ENCODE results near the gene LIME1. TPM values are rescaled to one million over a fixed set of nuclear protein-coding genes. Genes with fewer than 3 reads are reported as not detected.

Gene LIME1
- total RNA-seq, 1 donor from 2014 or later = 8.7 TPM

- intact Hi-C loops (cut with DNase I) = no loop called here
- DNase-seq = no peak
- Histone ChIP-seq H3K4me3 (no peak overlapping the region), H3K36me3 (peaks cover 10% of the 10 kb centered on the region), H3K4me1 (peaks cover 55% of the 10 kb centered on the region), H3K27me3 (ENCODE audit: low read depth) (no peaks in the 10 kb centered on the region), H3K9me3 (no peaks in the 10 kb centered on the region), H3K27ac (peak overlapping the region; percentile 46)
- ATAC-seq = no peak
- no peak for TF ChIP-seq CTCF (IDR thresholded peaks at IDR 0.05)
Measured at GRCh38 chr20:63690003-63690897, 46.2 kb upstream of the LIME1 start.

DNA sequence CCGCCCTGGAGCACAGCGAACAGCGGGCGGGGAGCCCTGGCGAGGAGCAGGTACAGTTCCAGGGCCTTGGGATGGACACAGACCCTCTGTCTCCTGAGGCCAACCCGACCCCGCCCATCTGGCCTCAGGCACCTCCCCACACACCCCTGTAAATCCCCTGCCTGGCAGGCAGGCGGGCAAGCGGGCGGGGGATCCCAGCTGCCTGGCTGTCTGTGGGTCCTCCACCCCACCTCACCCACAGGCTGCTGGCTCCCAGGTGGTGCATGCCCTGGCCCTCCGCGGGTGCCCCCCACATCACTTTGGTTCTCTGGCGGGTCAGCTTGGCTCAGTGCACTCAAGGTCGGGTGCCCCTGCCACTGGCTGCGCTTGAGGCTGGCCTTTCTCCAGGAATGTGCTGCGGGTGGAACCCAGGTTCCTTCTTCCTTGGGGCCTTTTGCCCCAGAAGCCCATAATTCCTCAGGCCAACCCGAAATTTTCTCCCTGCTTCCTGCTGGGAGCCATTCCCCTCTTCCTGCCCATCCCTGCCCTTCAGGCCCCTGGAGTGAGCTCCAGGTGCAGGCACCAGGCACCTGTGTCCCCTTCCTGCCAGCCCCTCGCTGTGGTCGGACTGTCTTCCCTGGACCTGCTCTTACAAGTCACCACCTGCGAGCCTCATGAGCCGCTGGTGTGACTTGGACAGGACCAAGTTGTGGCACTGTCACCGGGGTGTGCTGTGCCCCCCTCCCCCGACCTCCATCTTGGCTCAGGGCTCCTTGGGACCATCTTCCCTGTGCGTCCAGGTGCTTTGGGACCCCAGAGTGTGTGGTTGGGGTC is 45.4 kb upstream of the LIME1 start:
- H3K36me3 ChIP-seq = peaks cover 13% of the 10 kb centered on the region
- H3K27me3 ChIP-seq (ENCODE audit: low read depth) = no peaks in the 10 kb centered on the region
- peak overlapping the region; percentile 34 for H3K27ac ChIP-seq
- H3K4me3 ChIP-seq = no peak overlapping the region
- ATAC-seq (no peak), DNase-seq (no peak)
- intact Hi-C loops (cut with DNase I) = no loop called here
- no peaks in the 10 kb centered on the region for H3K9me3 ChIP-seq
- peaks cover 50% of the 10 kb centered on the region for H3K4me1 ChIP-seq
- TF ChIP-seq CTCF (IDR thresholded peaks at IDR 0.05) = no peak

- Histone ChIP-seq H3K9me3 (no peaks in the 10 kb centered on the region), H3K27ac (peak overlapping the region; percentile 34), H3K4me1 (peaks cover 50% of the 10 kb centered on the region), H3K27me3 (ENCODE audit: low read depth) (no peaks in the 10 kb centered on the region), H3K36me3 (peaks cover 13% of the 10 kb centered on the region), H3K4me3 (no peak overlapping the region)
- intact Hi-C loops (cut with DNase I) = no loop called here
- no peak for ATAC-seq
- no peak for TF ChIP-seq CTCF (IDR thresholded peaks at IDR 0.05)
- DNase-seq = peak; percentile 43
Measured at GRCh38 chr20:63691711-63692435, 44.6 kb upstream of the LIME1 start.

DNA sequence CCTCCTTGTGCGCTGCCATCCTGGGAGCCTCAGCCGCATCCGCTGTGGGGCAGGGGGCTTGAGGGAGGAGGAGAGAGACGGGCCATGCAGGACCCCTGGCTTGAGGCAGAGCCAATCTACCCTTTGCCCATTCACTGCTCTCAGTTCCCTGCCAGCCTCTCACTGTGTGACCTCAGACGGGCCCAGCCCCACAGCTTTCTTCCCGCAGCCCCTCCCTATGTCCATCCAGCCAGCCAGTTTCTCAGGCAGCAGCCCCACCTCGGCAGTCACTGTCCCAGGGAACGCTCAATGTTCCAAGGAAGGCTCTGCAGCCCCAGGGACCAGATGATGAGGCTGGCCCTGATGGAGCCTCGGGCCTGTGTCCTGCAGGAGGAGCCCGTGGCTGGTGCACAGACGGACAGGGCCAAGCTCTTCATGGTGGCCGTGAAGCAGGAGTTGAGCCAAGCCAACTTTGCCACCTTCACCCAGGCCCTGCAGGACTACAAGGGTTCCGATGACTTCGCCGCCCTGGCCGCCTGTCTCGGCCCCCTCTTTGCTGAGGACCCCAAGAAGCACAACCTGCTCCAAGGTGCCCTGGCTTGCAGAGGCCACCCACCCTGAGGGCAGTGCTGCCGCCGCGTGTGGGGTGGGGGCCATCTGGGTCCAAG is 43.9 kb upstream of the LIME1 start:
- H3K27me3 ChIP-seq (ENCODE audit: low read depth) = no peaks in the 10 kb centered on the region
- H3K4me1 ChIP-seq = peaks cover 50% of the 10 kb centered on the region
- no peaks in the 10 kb centered on the region for H3K9me3 ChIP-seq
- intact Hi-C loops (cut with DNase I) = no loop called here
- TF ChIP-seq CTCF (IDR thresholded peaks at IDR 0.05) = no peak
- H3K36me3 ChIP-seq = peaks cover 13% of the 10 kb centered on the region
- H3K27ac ChIP-seq = peak overlapping the region; percentile 34
- DNase-seq = peak; percentile 41
- no peak for ATAC-seq
- H3K4me3 ChIP-seq = no peak overlapping the region

All from lower lobe of right lung (tissue), 2 donors.